ENCODE results near the gene OSBP2.

OSBP2 gene

GRCh38 chr22:30782613-30783012 lies 87.9 kb downstream of the OSBP2 start:
- peak overlapping the region; percentile 39 for H3K27ac ChIP-seq
- TF ChIP-seq, protein P1, sequence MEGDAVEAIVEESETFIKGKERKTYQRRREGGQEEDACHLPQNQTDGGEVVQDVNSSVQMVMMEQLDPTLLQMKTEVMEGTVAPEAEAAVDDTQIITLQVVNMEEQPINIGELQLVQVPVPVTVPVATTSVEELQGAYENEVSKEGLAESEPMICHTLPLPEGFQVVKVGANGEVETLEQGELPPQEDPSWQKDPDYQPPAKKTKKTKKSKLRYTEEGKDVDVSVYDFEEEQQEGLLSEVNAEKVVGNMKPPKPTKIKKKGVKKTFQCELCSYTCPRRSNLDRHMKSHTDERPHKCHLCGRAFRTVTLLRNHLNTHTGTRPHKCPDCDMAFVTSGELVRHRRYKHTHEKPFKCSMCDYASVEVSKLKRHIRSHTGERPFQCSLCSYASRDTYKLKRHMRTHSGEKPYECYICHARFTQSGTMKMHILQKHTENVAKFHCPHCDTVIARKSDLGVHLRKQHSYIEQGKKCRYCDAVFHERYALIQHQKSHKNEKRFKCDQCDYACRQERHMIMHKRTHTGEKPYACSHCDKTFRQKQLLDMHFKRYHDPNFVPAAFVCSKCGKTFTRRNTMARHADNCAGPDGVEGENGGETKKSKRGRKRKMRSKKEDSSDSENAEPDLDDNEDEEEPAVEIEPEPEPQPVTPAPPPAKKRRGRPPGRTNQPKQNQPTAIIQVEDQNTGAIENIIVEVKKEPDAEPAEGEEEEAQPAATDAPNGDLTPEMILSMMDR (conservative IDR thresholded peaks at IDR 0.05) = no peak

GRCh38 chr22:30783021-30783420 lies 88.3 kb downstream of the OSBP2 start:
- peak overlapping the region; percentile 39 for H3K27ac ChIP-seq
- TF ChIP-seq, protein P1 (conservative IDR thresholded peaks at IDR 0.05) = no peak

DNA sequence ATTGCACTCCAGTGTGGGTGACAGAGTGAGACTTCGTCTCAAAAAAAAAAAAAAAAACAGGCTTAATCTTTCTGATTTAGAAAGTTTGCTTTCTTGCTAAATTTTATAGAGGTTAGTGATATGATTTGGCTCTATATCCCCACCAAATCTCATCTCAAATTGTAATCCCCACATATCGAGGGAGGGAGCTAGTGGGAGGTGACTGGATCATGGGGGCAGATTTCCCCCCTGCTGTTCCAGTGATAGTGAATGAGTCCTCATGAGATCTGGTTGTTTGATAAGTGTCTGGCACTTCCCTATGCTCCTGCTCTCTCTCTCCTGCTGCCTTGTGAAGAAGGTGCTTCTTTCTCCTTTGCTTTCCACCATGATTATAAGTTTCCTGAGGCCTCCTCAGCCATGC lies 90.9 kb downstream of the OSBP2 start:
- H3K27ac ChIP-seq = peak overlapping the region; percentile 13; the same call in 1 of the 2 replicates
- TF ChIP-seq, protein P1 (conservative IDR thresholded peaks at IDR 0.05) = no peak

GRCh38 chr22:30790366-30790765 lies 95.7 kb downstream of the OSBP2 start:
- H3K27ac ChIP-seq = no peak overlapping the region
- TF ChIP-seq, protein P1 (conservative IDR thresholded peaks at IDR 0.05) = no peak

- no peak overlapping the region for H3K27ac ChIP-seq
- TF ChIP-seq, protein P1 (conservative IDR thresholded peaks at IDR 0.05) = no peak
Measured at GRCh38 chr22:30792456-30792855, 97.8 kb downstream of the OSBP2 start.

DNA sequence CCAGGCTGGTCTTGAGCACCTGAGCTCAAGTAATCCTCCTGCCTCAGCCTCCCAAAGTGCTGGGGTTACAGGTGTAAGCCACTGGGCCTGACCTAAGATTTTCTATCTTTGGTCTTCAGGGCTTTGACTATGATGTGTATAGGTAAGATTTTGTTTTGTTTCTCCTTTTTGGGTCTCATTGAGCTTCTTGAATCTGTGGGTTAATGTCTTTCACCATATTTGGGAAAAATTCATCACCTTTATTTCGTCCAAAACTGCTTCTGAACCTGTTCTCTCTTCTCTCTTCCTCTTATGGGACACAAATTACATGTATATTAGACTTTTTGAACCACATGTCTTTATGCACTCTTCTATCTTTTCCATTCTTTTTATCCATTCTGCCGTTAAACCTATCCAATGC lies 100.4 kb downstream of the OSBP2 start:
- H3K27ac ChIP-seq = no peak overlapping the region
- TF ChIP-seq, protein P1 (conservative IDR thresholded peaks at IDR 0.05) = no peak

DNA sequence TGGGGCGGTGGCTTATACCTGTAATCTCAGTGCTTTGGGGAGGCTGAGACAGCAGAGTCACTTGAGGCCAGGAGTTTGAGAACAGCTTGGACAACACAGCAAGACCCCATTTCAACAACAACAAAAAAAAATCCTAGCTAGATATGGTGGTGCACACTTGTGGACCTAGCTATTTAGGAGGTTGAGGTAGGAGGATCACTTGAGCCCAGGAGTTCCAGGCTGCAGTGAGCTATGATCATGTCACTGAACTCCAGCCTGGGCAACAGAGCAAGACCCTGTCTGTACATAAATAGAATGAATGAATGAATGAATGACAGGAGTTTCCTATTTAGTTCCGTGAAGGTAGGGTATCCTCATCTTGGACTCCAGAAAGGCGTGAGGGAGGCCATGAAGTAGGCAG lies 107.0 kb downstream of the OSBP2 start:
- TF ChIP-seq, protein P1 (conservative IDR thresholded peaks at IDR 0.05) = no peak
- H3K27ac ChIP-seq = no peak overlapping the region

Data from VCaP (cell line).